ENCODE measurements around the gene SLCO2A1. TPM values are rescaled to one million over a fixed set of nuclear protein-coding genes. Genes with fewer than 3 reads are reported as not detected.

SLCO2A1 gene
- total RNA-seq, 1 experiment from 2014 or later: not detected

GRCh38 chr3:133887074-133887802 lies 142.5 kb downstream of the SLCO2A1 start:
- no peak overlapping the region for H3K4me3 ChIP-seq
- no peak overlapping the region for H3K27ac ChIP-seq
- H3K4me1 ChIP-seq: peaks cover 4% of the 10 kb centered on the region
- no peak for DNase-seq
- H3K36me3 ChIP-seq: no peaks in the 10 kb centered on the region
- no peaks in the 10 kb centered on the region for H3K9me3 ChIP-seq (replicated peaks)
- no peaks in the 10 kb centered on the region for H3K27me3 ChIP-seq

- peaks cover under 1% of the 10 kb centered on the region; the same call in 1 of the 2 replicates for H3K4me1 ChIP-seq
- H3K9me3 ChIP-seq (replicated peaks): no peaks in the 10 kb centered on the region
- H3K27ac ChIP-seq: no peak overlapping the region
- H3K4me3 ChIP-seq: no peak overlapping the region
- no peaks in the 10 kb centered on the region for H3K27me3 ChIP-seq
- H3K36me3 ChIP-seq: no peaks in the 10 kb centered on the region
- DNase-seq: no peak
These were observed 143.5 kb downstream of the SLCO2A1 start for GRCh38 chr3:133886031-133886722.

GRCh38 chr3:133884887-133885711 lies 144.6 kb downstream of the SLCO2A1 start:
- no peak overlapping the region for H3K4me3 ChIP-seq
- no peak for DNase-seq
- H3K27ac ChIP-seq: no peak overlapping the region
- no peaks in the 10 kb centered on the region for H3K27me3 ChIP-seq
- no peaks in the 10 kb centered on the region for H3K36me3 ChIP-seq
- no peaks in the 10 kb centered on the region for H3K4me1 ChIP-seq
- H3K9me3 ChIP-seq (replicated peaks): no peaks in the 10 kb centered on the region

- no peak overlapping the region for H3K4me3 ChIP-seq
- no peaks in the 10 kb centered on the region for H3K27me3 ChIP-seq
- no peaks in the 10 kb centered on the region for H3K9me3 ChIP-seq (replicated peaks)
- no peaks in the 10 kb centered on the region for H3K36me3 ChIP-seq
- no peak overlapping the region for H3K27ac ChIP-seq
- no peak for DNase-seq
- H3K4me1 ChIP-seq: no peaks in the 10 kb centered on the region
These were observed 145.5 kb downstream of the SLCO2A1 start for GRCh38 chr3:133884054-133884886.

GRCh38 chr3:133883641-133884040 lies 146.1 kb downstream of the SLCO2A1 start:
- Histone ChIP-seq H3K9me3 (replicated peaks) (no peaks in the 10 kb centered on the region; the same call in 1 of the 2 replicates), H3K27me3 (no peaks in the 10 kb centered on the region), H3K36me3 (no peaks in the 10 kb centered on the region), H3K4me1 (no peaks in the 10 kb centered on the region), H3K4me3 (no peak overlapping the region), H3K27ac (no peak overlapping the region)
- no peak for DNase-seq

GRCh38 chr3:133882986-133883586 lies 146.6 kb downstream of the SLCO2A1 start:
- no peaks in the 10 kb centered on the region for H3K4me1 ChIP-seq
- no peak for DNase-seq
- no peak overlapping the region for H3K27ac ChIP-seq
- no peaks in the 10 kb centered on the region; the same call in 1 of the 2 replicates for H3K9me3 ChIP-seq (replicated peaks)
- H3K4me3 ChIP-seq: no peak overlapping the region
- H3K36me3 ChIP-seq: no peaks in the 10 kb centered on the region
- H3K27me3 ChIP-seq: no peaks in the 10 kb centered on the region

GRCh38 chr3:133881939-133882825 lies 147.5 kb downstream of the SLCO2A1 start:
- Histone ChIP-seq H3K27me3 (no peaks in the 10 kb centered on the region), H3K4me3 (no peak overlapping the region), H3K4me1 (no peaks in the 10 kb centered on the region), H3K36me3 (no peaks in the 10 kb centered on the region), H3K27ac (no peak overlapping the region), H3K9me3 (replicated peaks) (no peaks in the 10 kb centered on the region; the same call in 1 of the 2 replicates)
- no peak for DNase-seq

GRCh38 chr3:133881492-133881891 lies 148.2 kb downstream of the SLCO2A1 start:
- DNase-seq: no peak
- Histone ChIP-seq H3K9me3 (replicated peaks) (no peaks in the 10 kb centered on the region; the same call in 1 of the 2 replicates), H3K36me3 (no peaks in the 10 kb centered on the region), H3K27ac (no peak overlapping the region), H3K4me3 (no peak overlapping the region), H3K27me3 (no peaks in the 10 kb centered on the region), H3K4me1 (no peaks in the 10 kb centered on the region)

- Histone ChIP-seq H3K27me3 (no peaks in the 10 kb centered on the region), H3K9me3 (replicated peaks) (no peaks in the 10 kb centered on the region; the same call in 1 of the 2 replicates), H3K4me1 (no peaks in the 10 kb centered on the region), H3K4me3 (no peak overlapping the region), H3K27ac (no peak overlapping the region), H3K36me3 (no peaks in the 10 kb centered on the region)
- no peak for DNase-seq
These were observed 148.8 kb downstream of the SLCO2A1 start for GRCh38 chr3:133880886-133881455.

GRCh38 chr3:133880287-133880686 lies 149.4 kb downstream of the SLCO2A1 start:
- Histone ChIP-seq H3K36me3 (no peaks in the 10 kb centered on the region), H3K9me3 (replicated peaks) (no peaks in the 10 kb centered on the region; the same call in 1 of the 2 replicates), H3K4me1 (no peaks in the 10 kb centered on the region), H3K27ac (no peak overlapping the region), H3K27me3 (no peaks in the 10 kb centered on the region), H3K4me3 (no peak overlapping the region)
- no peak for DNase-seq

- H3K27me3 ChIP-seq: no peaks in the 10 kb centered on the region
- no peaks in the 10 kb centered on the region for H3K36me3 ChIP-seq
- no peak overlapping the region for H3K4me3 ChIP-seq
- H3K27ac ChIP-seq: no peak overlapping the region
- H3K4me1 ChIP-seq: no peaks in the 10 kb centered on the region
- no peak for DNase-seq
- H3K9me3 ChIP-seq (replicated peaks): no peaks in the 10 kb centered on the region; the same call in 1 of the 2 replicates
These were observed 151.2 kb downstream of the SLCO2A1 start for GRCh38 chr3:133878518-133878917.

Data from SJCRH30 (cell line).